NCI-H1436 (cell line): Measurements from ENCODE around the gene OOEP.
"Not testable (repeated sequence)": the region's sequence is repeated elsewhere in the genome, so short reads cannot be mapped to it uniquely, and the experiment has no call there.

Source experiments
- DNase-seq: peaks from one replicate; lab custom pipeline; 2025; lab: John Stamatoyannopoulos, UW

The OOEP gene

DNA sequence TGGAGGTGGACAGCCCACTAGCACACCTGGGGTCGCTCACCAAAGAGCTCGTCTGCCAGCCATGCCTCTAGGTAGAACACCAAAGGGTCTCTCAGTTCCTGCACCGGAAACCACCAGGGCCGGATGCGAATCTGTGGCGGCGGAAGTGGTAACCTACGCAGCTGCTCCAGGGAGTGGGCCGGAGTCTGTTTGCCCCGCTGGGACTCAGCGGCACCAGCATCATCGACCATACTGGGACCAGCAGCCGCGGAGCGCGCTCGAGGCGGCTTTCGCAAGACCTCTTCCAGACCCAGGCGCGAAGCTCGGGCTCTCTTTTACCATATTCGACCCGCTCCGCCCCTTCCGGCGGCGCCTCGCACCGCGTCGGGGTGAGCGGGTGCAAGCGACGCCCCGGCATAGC, at the start of gene OOEP:
Gene OOEP (minus strand): TSS at position 335 of the 400 bp plus-strand sequence. CDS start 105 bp downstream, at position 230.
- no peak for DNase-seq

DNA sequence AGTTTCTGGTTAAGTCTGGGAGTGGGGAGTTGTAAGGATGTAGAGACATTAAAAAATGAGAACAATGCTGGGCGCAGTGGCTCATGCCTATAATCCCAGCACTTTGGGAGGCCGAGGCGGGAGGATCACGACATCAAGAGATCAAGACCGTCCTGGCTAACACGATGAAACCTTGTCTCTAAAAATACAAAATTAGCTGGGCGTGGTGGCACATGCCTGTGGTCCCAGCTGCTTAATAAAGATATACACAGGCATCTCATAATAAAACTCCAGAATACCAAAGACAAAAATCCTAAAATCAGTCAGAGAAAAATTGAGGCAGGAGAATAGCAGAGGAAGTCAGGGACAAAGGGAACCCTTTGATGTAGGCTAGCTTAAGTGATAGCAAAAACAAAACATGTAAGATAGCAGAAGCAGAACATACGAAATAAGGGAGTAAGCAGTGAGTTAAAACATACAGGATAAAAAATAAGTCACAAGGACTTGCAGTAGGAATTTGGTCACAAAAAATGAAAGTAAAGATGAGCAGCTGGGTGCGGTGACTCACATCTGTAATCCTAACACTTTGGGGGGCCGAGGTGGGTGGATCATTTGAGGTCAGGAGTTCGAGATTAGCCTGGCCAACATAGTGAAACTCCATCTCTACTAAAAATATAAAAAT, 48.5 kb upstream of the OOEP start:
- no peak for DNase-seq

DNA sequence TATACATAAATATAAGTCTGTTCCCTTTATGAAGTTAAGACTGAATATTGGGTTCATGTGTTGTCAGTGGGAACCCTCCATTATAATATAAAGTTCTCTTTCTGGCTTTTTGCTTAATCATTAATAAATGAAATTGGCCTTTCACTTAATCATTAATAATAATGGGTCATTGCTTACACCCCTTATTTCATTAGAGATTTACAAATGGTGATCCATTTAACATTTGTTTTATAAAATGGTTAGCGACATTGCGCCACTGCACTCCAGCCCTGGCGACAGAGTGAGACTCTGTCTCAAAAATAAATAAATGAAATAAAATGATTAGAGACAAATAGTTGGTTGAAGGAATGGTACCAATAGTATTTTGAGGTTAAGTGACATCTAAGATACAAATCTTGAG, 43.4 kb upstream of the OOEP start:
- no peak for DNase-seq

- no peak for DNase-seq
These were observed 39.7 kb upstream of the OOEP start for GRCh38 chr6:73409395-73409794.

GRCh38 chr6:73400656-73401055, 31.0 kb upstream of the OOEP start:
- DNase-seq, result no peak

DNA sequence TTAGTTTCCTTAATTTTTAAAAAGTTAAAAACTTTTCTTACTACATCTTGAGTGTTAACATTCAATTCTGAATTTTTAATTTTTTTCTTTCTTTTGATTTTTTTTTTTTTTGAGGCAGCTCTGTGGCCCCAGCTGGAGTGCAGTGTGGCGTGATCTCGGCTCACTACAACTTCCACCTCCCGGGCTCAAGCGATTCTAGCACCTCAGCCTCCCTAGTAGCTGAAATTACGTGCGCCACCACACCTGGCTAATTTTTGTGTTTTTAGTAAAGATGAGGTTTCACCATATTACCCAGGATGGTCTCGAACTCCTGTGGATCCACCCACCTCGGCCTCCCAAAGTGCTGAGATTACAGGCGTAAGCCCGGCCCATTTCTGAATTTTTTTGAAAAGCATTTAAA, 26.2 kb upstream of the OOEP start:
- DNase-seq, result no peak

- no peak for DNase-seq
These were observed 25.1 kb upstream of the OOEP start, which contains the start of gene DDX43 for GRCh38 chr6:73394577-73395354. Gene DDX43, plus strand, starts transcription at chr6:73394828. Its CDS starts 78 bp downstream, at chr6:73394906.

GRCh38 chr6:73393278-73393677, 23.6 kb upstream of the OOEP start:
- DNase-seq, result no peak

DNA sequence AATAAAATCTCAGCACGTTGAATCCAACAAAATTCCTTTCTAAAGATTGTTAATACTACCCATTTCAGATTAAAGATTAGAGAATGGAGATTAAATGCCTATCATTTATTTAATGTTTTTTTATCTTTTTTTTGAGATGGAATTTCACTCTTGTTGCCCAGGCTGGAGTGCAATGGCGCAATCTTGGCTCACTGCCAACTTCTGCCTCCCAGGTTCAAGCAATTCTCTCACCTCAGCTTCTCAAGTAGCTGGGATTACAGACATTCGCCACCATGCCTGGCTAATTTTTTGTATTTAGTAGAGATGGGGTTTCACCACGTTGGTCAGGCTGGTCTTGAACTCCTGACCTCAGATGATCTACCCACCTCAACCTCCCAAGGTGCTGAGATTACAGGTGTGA, 22.5 kb upstream of the OOEP start:
- not testable (repeated sequence) for DNase-seq

DNA sequence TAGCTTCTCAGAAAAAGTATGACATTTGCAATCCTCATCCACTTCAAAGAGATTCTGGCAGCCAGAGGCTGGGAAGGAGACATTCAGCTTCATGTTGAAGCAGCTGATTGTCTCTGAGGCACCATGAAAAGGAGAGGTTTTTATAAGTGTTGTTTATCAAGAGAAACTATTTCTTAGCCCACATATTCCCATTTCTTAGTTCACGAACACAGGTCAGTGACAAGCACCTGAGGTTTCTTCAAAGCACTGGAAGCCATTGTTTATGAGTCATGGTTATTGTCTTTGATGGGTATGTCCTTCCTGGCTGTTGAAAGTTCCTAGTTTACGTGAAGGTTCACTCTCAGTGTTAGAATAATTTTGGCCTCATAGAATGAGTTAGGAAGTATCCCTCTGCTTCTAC, 22.0 kb upstream of the OOEP start:
- no peak for DNase-seq

GRCh38 chr6:73389854-73390253, 20.2 kb upstream of the OOEP start:
- no peak for DNase-seq

DNA sequence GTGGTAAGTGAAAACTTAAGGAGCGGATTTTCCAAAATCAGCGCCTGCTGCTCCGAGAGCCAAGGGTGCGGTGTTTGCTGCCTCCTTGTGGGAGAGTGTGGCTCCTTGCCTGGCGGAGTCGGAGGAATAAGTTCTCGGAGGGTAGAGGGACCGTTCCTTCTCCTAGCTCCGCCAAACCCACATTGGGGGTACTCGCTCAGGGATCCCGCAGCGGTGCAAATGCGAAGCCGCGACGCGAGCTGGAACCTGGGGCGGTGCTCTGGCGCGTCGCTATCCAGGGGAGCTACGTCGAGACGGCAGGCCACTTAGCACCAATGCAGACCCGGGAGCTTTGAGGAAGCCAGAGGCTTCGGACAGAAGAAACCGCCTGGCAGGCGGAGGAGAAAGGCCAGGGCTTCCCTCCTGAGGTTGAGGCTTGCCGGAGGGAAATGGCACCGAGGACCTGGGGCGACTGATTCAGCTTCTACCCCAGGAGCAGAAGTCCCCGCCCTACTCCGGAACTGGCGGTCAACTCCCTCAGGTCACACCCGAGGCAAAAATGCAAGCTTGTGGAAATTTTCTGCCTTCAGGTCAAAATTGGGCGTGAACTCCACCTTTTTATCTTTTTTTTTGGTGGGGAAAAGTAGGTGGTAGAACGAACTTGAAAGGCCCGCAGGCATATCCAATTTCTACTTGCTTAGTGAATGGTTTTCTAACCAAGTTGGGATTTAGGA, 19.3 kb upstream of the OOEP start:
- no peak for DNase-seq

DNA sequence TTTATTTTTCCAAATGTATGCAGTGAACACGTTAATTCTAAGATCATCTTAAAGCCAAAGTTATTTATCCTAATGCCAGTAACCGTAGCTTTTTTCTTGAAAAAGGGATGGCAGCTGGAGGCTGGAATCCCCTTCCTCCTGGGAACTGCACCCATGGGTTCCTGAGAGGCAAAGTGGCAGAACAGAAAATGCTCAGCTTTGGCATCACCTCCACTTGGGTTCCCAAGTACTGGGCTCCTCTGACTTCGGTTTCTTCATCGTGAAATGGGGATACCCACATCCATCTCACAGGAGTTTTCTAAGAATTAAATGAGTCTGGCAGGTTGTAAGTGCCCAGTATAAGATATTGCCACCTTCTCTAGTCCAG, 18.7 kb upstream of the OOEP start:
- no peak for DNase-seq

GRCh38 chr6:73382462-73383113, 12.9 kb upstream of the OOEP start:
- DNase-seq, result no peak

GRCh38 chr6:73381531-73381930, 11.8 kb upstream of the OOEP start:
- not testable (repeated sequence) for DNase-seq

DNA sequence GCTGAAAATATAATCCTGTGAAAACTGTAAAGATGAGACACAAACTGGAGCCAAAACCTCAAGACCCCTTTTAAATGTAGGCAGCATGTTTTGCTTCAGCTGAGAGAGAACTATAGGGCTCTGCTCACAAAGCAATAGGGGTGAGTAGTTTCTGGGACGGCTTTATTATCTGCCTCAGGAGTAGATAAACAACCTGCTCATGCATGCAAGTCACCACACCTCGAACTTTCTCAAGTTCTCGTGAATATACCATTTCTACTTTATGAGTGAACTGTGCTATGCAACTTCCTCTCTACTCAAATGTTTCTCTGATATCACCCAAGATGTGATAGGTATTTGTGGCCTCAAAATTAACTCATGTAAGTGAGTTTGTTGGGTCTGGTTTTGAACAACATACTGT, 7.5 kb upstream of the OOEP start:
- no peak for DNase-seq

- no peak for DNase-seq
These were observed 5.5 kb upstream of the OOEP start for GRCh38 chr6:73375216-73375615.

- no peak for DNase-seq
These were observed 2.8 kb upstream of the OOEP start for GRCh38 chr6:73372516-73372915.

DNA sequence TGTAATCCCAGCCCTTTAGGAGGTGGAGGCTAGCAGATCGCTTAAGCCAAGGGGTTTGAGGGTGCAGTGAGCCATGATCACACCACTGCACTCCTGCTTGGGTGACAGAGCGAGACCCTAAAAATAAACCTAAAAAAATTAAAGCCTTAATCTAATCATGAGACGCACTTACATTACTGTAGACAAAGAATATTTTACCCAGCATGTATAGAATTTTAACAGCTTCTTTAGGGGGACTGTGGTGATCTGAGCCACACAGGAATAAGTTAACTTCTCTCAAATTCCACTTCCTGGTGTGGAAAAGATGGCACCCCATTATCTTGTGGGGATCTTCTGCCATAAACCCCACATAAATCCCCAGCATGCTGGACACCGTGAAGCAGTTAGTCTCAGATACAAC, 2.3 kb upstream of the OOEP start:
- DNase-seq, result no peak

DNA sequence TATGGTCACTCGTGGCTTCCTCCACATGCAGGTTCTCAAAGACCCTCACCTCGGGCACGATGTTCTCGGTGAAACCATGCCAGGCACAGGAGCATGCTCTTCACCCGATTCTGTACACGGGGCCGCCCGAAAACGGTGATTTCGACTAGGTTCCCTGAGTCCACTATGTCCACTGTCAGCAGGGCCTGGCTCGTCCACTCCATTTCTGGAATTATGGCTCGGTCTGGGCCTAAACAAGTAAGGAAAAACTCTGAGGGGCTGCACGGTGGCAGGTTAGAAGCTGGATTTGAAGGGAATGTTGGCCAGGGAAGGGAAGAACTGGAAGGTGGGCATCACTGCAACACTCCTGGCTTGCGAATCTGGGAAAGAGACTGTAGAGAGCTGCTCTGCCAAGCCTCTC, 540 bp downstream of the OOEP start:
- DNase-seq, result no peak

GRCh38 chr6:73368675-73369074, 1.0 kb downstream of the OOEP start:
- DNase-seq, result no peak

GRCh38 chr6:73367761-73368355, 1.8 kb downstream of the OOEP start:
- no peak for DNase-seq
